Body of pancreas (tissue), 4 donors: Measurements from ENCODE around the gene ADAMTS3.

Experiments used
- CTCF ChIP-seq, 7 experiments: fragments of 450-650 bp in 4 of 7; fragments of 200-600 bp in 3 of 7; sonication (generic) in 3 of 7; IDR thresholded peaks; one replicate each; pipeline ENCODE4 v1.5.1; 2016 to 2019; ENCODE audit warnings: antibody characterized with exemption in 7 of 7
- POLR2A ChIP-seq, 3 donors: fragments of 450-650 bp; IDR thresholded peaks; one replicate each; pipeline ENCODE4 v1.6.1; 2016; ENCODE audit warnings: antibody characterized with exemption in 3 of 3, mild to moderate bottlenecking in 2 of 3

- TF ChIP-seq CTCF (IDR thresholded peaks at IDR 0.05) (no peak), POLR2A (IDR thresholded peaks at IDR 0.05) (no peak)
Measured at GRCh38 chr4:72410158-72410557, 158.9 kb downstream of the ADAMTS3 start.
